KMS-11 (cell line): Measurements from ENCODE around the gene GLCE.

Experiments
- H2AFZ ChIP-seq: fragments of 200-600 bp; sonication (generic); 2 replicates; pipeline ENCODE4 v1.6.1; 2016; ENCODE audit warnings: antibody characterized with exemption, mixed run types, low read depth
- H3K27ac ChIP-seq: fragments of 200-600 bp; sonication (generic); 2 replicates; pipeline ENCODE4 v1.6.1; 2016; ENCODE audit warnings: mild to moderate bottlenecking, mixed run types
- H3K27me3 ChIP-seq: fragments of 200-600 bp; sonication (generic); 2 replicates; pipeline ENCODE4 v1.6.1; 2017; ENCODE audit warnings: mild to moderate bottlenecking, low read depth, mixed run types, moderate library complexity; ENCODE audit not compliant: insufficient read depth
- H3K36me3 ChIP-seq: fragments of 200-600 bp; sonication (generic); 2 replicates; pipeline ENCODE4 v1.6.1; 2017; ENCODE audit warnings: mild to moderate bottlenecking, mixed run types; ENCODE audit not compliant: insufficient read depth
- H3K4me1 ChIP-seq: fragments of 200-600 bp; sonication (generic); 2 replicates; pipeline ENCODE4 v1.6.1; 2016; ENCODE audit warnings: mild to moderate bottlenecking, low read depth, mixed run types; ENCODE audit not compliant: poor library complexity, severe bottlenecking
- H3K4me2 ChIP-seq: fragments of 200-600 bp; sonication (generic); 2 replicates; pipeline ENCODE4 v1.7.0; 2016; ENCODE audit warnings: mild to moderate bottlenecking, mixed run types
- H3K4me3 ChIP-seq: fragments of 200-600 bp; sonication (generic); IDR thresholded peaks from 2 replicates; pipeline ENCODE4 v1.6.1; 2017; ENCODE audit warnings: low read depth, low read length, mixed read lengths; ENCODE audit not compliant: insufficient read depth
- H3K79me2 ChIP-seq: fragments of 200-600 bp; sonication (generic); 2 replicates; pipeline ENCODE4 v1.6.1; 2016; ENCODE audit warnings: low read depth, mixed run types; ENCODE audit not compliant: insufficient read depth
- H3K9ac ChIP-seq: fragments of 200-600 bp; sonication (generic); 2 replicates; pipeline ENCODE4 v1.6.1; 2016; ENCODE audit warnings: mild to moderate bottlenecking, mixed run types
- H4K20me1 ChIP-seq: fragments of 200-600 bp; sonication (generic); 2 replicates; pipeline ENCODE4 v1.6.1; 2016; ENCODE audit warnings: mild to moderate bottlenecking, mixed run types; ENCODE audit not compliant: insufficient read depth
- TF ChIP-seq, protein P1 (sequence below): fragments of 200-600 bp; sonication (generic); conservative IDR thresholded peaks from 2 replicates; pipeline ENCODE4 v1.6.1; 2017; ENCODE audit warnings: low read depth, mild to moderate bottlenecking, antibody characterized with exemption, low read length, moderate library complexity, mixed read lengths

The GLCE gene

DNA sequence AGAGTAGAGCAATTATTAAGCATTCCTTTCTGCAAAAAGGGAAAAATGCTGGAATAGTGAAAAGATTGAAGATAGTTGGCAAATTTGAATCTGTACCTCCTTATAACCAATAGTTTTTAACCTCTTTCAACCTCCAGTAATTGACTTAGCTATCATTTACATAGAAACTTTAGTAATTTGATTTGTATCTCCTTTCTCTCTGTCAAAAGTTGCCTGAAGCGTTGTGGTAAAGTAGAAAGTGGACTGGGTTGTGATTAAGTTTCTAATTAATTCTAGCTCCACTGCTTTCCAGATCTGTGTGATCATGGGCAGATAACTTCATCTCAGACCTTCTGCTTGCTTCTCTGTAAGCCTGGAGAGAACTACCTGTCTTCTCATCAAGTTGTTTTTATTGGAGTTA lies 24.8 kb downstream of the GLCE start:
- H3K27ac ChIP-seq, result no peak overlapping the region
- no peak overlapping the region for H3K4me2 ChIP-seq
- no peaks in the 10 kb centered on the region for H3K27me3 ChIP-seq
- no peak overlapping the region for H3K9ac ChIP-seq
- H2AFZ ChIP-seq, result no peak overlapping the region
- no peaks in the 10 kb centered on the region for H4K20me1 ChIP-seq
- H3K79me2 ChIP-seq, result no peaks in the 10 kb centered on the region
- no peaks in the 10 kb centered on the region for H3K4me1 ChIP-seq
- TF ChIP-seq, protein P1, sequence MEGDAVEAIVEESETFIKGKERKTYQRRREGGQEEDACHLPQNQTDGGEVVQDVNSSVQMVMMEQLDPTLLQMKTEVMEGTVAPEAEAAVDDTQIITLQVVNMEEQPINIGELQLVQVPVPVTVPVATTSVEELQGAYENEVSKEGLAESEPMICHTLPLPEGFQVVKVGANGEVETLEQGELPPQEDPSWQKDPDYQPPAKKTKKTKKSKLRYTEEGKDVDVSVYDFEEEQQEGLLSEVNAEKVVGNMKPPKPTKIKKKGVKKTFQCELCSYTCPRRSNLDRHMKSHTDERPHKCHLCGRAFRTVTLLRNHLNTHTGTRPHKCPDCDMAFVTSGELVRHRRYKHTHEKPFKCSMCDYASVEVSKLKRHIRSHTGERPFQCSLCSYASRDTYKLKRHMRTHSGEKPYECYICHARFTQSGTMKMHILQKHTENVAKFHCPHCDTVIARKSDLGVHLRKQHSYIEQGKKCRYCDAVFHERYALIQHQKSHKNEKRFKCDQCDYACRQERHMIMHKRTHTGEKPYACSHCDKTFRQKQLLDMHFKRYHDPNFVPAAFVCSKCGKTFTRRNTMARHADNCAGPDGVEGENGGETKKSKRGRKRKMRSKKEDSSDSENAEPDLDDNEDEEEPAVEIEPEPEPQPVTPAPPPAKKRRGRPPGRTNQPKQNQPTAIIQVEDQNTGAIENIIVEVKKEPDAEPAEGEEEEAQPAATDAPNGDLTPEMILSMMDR, result no peak
- H3K4me3 ChIP-seq, result no peak overlapping the region
- H3K36me3 ChIP-seq, result no peaks in the 10 kb centered on the region

DNA sequence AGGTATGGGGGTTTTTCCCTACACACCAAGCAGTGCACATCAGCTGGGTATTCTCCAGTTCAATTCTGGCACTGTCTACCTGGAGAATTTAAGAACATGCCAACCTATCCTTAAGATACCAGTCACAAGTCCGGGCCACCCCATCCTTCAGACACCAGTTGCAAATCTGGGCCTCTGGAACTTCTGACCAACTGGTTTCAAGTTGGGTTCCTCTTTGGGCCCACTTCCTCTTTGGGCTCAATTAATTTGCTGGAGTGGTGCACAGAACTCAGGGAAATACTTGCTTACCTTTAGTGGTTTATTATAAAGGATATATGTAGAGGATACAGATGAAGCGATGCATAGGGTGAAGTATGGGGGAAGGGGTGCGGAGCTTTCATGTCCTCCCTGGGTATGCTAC lies 25.3 kb downstream of the GLCE start:
- Histone ChIP-seq H3K36me3 (no peaks in the 10 kb centered on the region), H3K4me3 (no peak overlapping the region), H3K27me3 (no peaks in the 10 kb centered on the region), H3K9ac (no peak overlapping the region), H3K4me2 (no peak overlapping the region), H3K79me2 (no peaks in the 10 kb centered on the region), H3K4me1 (no peaks in the 10 kb centered on the region), H4K20me1 (no peaks in the 10 kb centered on the region), H2AFZ (no peak overlapping the region), H3K27ac (no peak overlapping the region)
- TF ChIP-seq, protein P1, result no peak

DNA sequence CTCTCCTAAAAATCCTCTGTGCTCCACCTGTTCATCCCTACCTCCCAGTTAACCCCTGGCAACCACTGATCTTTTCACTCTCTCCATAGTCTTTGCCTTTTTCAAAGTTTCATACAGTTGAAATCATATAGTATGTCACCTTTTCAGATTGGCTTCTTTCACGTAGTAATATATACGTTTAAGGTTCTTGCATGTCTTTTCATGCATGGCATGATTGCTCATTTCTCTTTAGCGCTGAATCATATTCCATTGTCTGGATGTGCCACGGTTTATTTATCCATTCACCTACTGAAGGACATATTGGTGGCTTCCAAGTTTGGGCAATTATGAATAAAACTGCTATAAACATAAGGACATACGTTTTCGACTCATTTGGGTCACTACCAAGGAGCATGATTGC lies 28.7 kb downstream of the GLCE start:
- Histone ChIP-seq H2AFZ (no peak overlapping the region), H3K4me1 (no peaks in the 10 kb centered on the region), H3K79me2 (no peaks in the 10 kb centered on the region), H3K36me3 (no peaks in the 10 kb centered on the region), H3K27me3 (no peaks in the 10 kb centered on the region), H4K20me1 (no peaks in the 10 kb centered on the region), H3K27ac (no peak overlapping the region), H3K9ac (no peak overlapping the region), H3K4me2 (no peak overlapping the region), H3K4me3 (no peak overlapping the region)
- TF ChIP-seq, protein P1, result no peak

DNA sequence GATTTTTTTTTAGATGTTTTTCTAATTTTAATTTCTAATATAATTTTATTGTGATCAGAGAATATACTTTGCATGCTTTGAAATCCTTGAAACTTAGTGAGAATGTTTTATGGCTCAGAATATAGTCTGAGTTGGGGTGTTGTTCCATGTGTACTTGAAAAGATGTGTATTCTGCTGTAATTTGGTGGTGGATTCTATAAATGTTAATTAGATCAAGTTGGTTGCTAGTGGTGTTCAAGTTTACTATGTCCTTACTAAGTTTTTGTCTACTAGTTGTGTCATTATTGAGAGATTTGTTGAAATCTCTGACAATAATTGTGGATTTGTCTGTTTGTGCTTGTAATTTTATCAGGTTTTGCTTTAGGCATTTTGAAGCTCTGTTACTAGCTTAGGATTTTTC lies 29.7 kb downstream of the GLCE start:
- no peak overlapping the region for H3K4me3 ChIP-seq
- H3K27me3 ChIP-seq, result no peaks in the 10 kb centered on the region
- TF ChIP-seq, protein P1, result no peak
- H4K20me1 ChIP-seq, result no peaks in the 10 kb centered on the region
- H3K4me2 ChIP-seq, result no peak overlapping the region
- no peak overlapping the region for H2AFZ ChIP-seq
- H3K4me1 ChIP-seq, result no peaks in the 10 kb centered on the region
- H3K79me2 ChIP-seq, result no peaks in the 10 kb centered on the region
- H3K36me3 ChIP-seq, result no peaks in the 10 kb centered on the region
- H3K27ac ChIP-seq, result no peak overlapping the region
- H3K9ac ChIP-seq, result no peak overlapping the region

DNA sequence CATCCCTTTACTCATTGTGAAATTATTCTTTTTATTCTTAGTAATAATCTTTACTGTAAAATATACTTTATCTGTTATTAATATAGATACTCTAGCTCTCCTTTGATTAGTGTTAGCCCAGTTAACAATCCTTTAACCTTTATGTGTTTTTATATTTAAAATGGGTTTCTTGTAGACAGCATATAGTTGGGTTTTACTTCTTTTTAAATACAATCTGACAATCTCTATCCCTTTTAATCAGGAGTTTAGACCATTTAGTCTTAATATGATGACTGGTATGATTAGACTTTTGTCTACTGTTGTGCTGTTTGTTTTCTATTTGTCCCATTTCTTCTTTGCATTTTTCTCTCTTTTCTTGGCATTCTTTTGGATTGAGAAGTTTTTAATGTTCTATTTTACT lies 30.1 kb downstream of the GLCE start:
- no peaks in the 10 kb centered on the region for H4K20me1 ChIP-seq
- no peak overlapping the region for H3K27ac ChIP-seq
- no peaks in the 10 kb centered on the region for H3K4me1 ChIP-seq
- H3K36me3 ChIP-seq, result no peaks in the 10 kb centered on the region
- H3K4me2 ChIP-seq, result no peak overlapping the region
- no peaks in the 10 kb centered on the region for H3K27me3 ChIP-seq
- H3K4me3 ChIP-seq, result no peak overlapping the region
- H3K79me2 ChIP-seq, result no peaks in the 10 kb centered on the region
- no peak overlapping the region for H2AFZ ChIP-seq
- TF ChIP-seq, protein P1, result no peak
- no peak overlapping the region for H3K9ac ChIP-seq
